AG04450 (cell line): ENCODE data around the gene TMEM222. TPM values are rescaled to one million over a fixed set of nuclear protein-coding genes. Genes with fewer than 3 reads are reported as not detected.

Experiments used
- CTCF ChIA-PET: fragments of 300-600, 350-600 bp; formaldehyde crosslinking; extraction: SDS; loops from one replicate; lab custom pipeline; 2022; ENCODE audit warnings: antibody characterized with exemption, inconsistent platforms; lab: Charles Lee
- POLR2A ChIA-PET: fragments of 350-600 bp; formaldehyde crosslinking; extraction: SDS; loops from one replicate; lab custom pipeline; 2021; ENCODE audit warnings: antibody characterized with exemption, inconsistent platforms; lab: Yijun Ruan, JAX
- DNase-seq: peaks from one replicate; pipeline ENCODE4 v3.0.0-alpha.2; 2011; ENCODE audit warnings: low read depth, low spot score
- H3K27ac ChIP-seq: one replicate; pipeline ENCODE4 v1.5.1; 2012; ENCODE audit warnings: low read depth, low read length, control low read depth
- H3K27me3 ChIP-seq: one replicate; pipeline ENCODE4 v1.6.0; 2012; ENCODE audit warnings: low read length; ENCODE audit not compliant: control insufficient read depth, insufficient read depth
- H3K4me3 ChIP-seq: 2 replicates; pipeline ENCODE4 v1.5.1; 2011; ENCODE audit warnings: mild to moderate bottlenecking, low read depth, low read length, control low read depth
- H3K9me3 ChIP-seq: 2 replicates; pipeline ENCODE4 v1.5.1; 2012; ENCODE audit warnings: low read length; ENCODE audit not compliant: control insufficient read depth, insufficient read depth
- polyA plus RNA-seq: library from polyadenylated mRNA; depleted of rRNA; stranded (reverse); fragments of >200 nt; gene quantifications from 2 replicates; pipeline ENCODE4 v1.2.3, GENCODE V29; 2011
- TF ChIP-seq, protein P1 (sequence below): IDR thresholded peaks from 2 replicates; pipeline ENCODE4 v1.5.1; 2011; ENCODE audit warnings: low read depth, low read length, control low read depth, inconsistent platforms

TMEM222 gene
- polyA plus RNA-seq, 1 experiment = 27.8 TPM

DNA sequence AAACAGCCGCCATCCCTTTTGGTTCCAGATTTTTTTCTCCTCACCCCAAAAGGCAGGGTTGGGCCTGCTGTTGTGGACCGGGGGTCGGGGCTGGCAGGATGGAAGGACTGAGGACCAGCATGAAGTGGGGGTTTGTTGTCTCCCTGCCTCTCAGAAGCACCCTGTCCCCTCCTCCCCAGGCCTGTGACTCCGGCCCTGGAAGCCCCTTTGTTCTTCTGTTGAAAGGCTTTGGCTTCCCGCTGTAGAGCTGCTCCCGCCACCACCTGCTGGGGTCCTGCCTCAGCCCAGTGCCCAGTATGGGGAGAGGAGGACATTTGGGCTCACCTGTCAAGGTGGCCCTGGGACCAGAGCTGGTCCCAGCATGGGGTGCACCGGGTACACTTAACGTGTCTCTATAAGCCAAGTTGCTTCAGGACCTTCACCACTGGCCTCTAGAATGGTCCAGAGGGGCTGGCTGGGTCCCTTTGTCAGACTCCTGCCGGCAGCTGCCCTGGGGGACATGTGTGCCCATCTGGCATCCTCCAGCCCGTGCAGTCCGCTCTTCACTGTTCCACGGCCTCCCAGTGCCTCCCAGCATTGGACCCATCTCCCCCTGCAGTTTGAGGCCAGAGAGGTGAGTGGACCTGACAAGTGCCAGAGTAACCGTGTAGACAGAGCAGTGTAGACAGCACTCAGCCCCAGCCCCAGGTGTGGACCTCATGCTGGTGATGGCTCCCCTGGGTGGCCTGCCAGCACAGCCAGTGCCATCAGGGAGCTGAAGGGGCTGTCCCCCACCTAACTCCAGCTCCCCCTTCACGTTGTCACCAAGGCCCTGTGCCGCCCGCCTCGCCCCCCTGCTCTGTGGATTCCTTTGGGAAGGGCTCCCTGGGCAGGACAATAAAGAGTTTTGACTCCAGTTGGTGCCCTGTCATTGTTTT lies 13.8 kb downstream of the TMEM222 start:
- Histone ChIP-seq H3K27me3 (no peaks in the 10 kb centered on the region), H3K27ac (no peak overlapping the region), H3K4me3 (no peak overlapping the region), H3K9me3 (no peaks in the 10 kb centered on the region)
- TF ChIP-seq, protein P1, sequence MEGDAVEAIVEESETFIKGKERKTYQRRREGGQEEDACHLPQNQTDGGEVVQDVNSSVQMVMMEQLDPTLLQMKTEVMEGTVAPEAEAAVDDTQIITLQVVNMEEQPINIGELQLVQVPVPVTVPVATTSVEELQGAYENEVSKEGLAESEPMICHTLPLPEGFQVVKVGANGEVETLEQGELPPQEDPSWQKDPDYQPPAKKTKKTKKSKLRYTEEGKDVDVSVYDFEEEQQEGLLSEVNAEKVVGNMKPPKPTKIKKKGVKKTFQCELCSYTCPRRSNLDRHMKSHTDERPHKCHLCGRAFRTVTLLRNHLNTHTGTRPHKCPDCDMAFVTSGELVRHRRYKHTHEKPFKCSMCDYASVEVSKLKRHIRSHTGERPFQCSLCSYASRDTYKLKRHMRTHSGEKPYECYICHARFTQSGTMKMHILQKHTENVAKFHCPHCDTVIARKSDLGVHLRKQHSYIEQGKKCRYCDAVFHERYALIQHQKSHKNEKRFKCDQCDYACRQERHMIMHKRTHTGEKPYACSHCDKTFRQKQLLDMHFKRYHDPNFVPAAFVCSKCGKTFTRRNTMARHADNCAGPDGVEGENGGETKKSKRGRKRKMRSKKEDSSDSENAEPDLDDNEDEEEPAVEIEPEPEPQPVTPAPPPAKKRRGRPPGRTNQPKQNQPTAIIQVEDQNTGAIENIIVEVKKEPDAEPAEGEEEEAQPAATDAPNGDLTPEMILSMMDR = no peak
- no peak for DNase-seq
- POLR2A ChIA-PET = no interaction called here
- CTCF ChIA-PET = interaction anchor here (1.1 kb wide), 1 partner anchor 9 kb away, joined by 4 read pairs; no protein-coding TSS in a partner anchor

DNA sequence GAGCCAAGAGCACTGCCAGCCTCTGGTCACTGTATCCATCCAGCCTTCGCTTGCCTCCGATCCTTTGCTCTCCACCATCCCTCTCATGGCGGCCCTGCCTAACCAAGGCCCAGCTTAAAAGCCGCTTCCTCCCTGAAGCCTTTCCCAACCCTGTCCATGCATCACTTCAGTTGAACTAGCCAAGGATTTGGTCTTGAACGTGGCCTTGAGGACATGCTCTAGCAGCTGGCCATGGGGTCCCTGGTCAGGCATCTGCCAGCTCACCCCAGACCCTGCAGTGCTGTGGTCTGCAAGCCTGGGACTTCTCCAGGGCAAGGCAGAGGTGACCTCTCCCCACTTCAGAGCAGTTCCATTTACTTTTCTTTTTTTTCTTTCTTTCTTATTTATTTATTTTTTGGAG lies 14.8 kb downstream of the TMEM222 start:
- Histone ChIP-seq H3K27ac (no peak overlapping the region), H3K4me3 (no peak overlapping the region), H3K9me3 (no peaks in the 10 kb centered on the region), H3K27me3 (no peaks in the 10 kb centered on the region)
- no peak for DNase-seq
- ChIA-PET POLR2A (no interaction called here), CTCF (interaction anchor here (1.1 kb wide), 1 partner anchor 10 kb away, joined by 4 read pairs; no protein-coding TSS in a partner anchor)
- TF ChIP-seq, protein P1 = no peak

DNA sequence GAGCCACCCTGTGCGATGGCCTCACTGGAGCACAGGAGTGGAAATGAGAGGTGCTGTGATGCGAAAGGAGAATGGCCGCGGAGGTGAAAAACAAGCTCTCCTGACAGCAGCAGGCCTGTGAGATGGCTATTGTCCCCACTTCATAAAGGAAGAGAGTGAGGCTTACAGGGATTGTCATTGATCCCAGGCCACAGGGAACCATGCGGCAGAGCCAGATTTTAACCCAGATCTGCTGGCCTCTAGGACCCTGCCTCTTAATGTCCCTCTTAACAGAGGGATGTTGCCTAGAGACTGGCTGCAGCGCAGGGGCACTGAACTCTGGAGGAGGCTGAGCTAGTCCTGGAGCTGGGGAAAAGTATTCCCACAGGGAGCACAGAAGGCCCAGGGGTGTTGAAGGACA lies 16.8 kb downstream of the TMEM222 start:
- H3K9me3 ChIP-seq = no peaks in the 10 kb centered on the region; the same call in 1 of the 2 replicates
- POLR2A ChIA-PET = no interaction called here
- CTCF ChIA-PET = interaction anchor here (0.6 to 1.1 kb wide), 2 partner anchors 8 to 37 kb away, joined by 3 to 4 read pairs; no protein-coding TSS in a partner anchor

DNA sequence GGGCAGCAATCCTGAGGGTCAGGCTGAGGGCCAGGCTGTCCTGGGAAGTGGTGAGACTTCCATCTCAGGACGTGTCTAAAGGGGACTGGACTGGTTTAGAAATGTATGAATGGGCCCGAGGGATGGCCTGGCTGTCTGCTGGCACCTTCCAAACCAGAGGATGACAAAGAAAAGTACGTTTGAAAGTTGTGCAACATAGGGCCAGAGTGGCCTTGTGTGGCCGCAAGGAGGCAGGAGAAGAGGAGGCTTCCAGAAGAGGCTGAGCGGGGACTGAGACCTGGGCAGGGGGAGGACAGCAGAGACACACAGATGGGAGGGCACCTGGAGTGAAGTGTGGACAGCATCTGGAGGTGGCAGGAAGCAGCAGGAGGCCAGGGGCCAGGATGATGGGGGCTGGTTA lies 17.2 kb downstream of the TMEM222 start:
- Histone ChIP-seq H3K4me3 (no peak overlapping the region), H3K27ac (no peak overlapping the region), H3K27me3 (no peaks in the 10 kb centered on the region), H3K9me3 (no peaks in the 10 kb centered on the region; the same call in 1 of the 2 replicates)
- POLR2A ChIA-PET = no interaction called here
- CTCF ChIA-PET = interaction anchor here (1.1 kb wide), 1 partner anchor 38 kb away, joined by 3 read pairs; no protein-coding TSS in a partner anchor
- TF ChIP-seq, protein P1 = no peak
- no peak for DNase-seq

More for the DNA sequence above, 16.8 kb downstream of the TMEM222 start:
- DNase-seq = no peak
- Histone ChIP-seq H3K4me3 (no peak overlapping the region), H3K27me3 (no peaks in the 10 kb centered on the region), H3K27ac (no peak overlapping the region)
- TF ChIP-seq, protein P1 = no peak
